Transverse colon (tissue), 4 donors: ENCODE data around the gene CLSTN2.

ENCODE experiments used
- POLR2A ChIP-seq: fragments of 450-650 bp; IDR thresholded peaks from one replicate; pipeline ENCODE4 v1.6.1; 2016; ENCODE audit warnings: antibody characterized with exemption, mild to moderate bottlenecking, moderate library complexity
- POLR2AphosphoS5 ChIP-seq, 3 donors: sonication (generic); formaldehyde crosslinking; IDR thresholded peaks; one replicate each; pipeline ENCODE4 v1.6.1; 2016; ENCODE audit warnings: antibody characterized with exemption in 3 of 3
- TF ChIP-seq, protein P1 (sequence below), 5 experiments: fragments of 200-600 bp in 3 of 5; fragments of 450-650 bp in 2 of 5; sonication (generic) in 3 of 5; IDR thresholded peaks; 1 replicate in 2 of 5; 2 replicates in 3 of 5; pipeline ENCODE4 v1.5.1; 2016 to 2017; ENCODE audit warnings: antibody characterized with exemption in 5 of 5, inconsistent platforms in 3 of 5, mild to moderate bottlenecking in 2 of 5, moderate library complexity in 1 of 5

GRCh38 chr3:140238646-140239314, 303.8 kb downstream of the CLSTN2 start:
- no peak for TF ChIP-seq POLR2AphosphoS5 (IDR thresholded peaks at IDR 0.05)
- TF ChIP-seq, protein P1, sequence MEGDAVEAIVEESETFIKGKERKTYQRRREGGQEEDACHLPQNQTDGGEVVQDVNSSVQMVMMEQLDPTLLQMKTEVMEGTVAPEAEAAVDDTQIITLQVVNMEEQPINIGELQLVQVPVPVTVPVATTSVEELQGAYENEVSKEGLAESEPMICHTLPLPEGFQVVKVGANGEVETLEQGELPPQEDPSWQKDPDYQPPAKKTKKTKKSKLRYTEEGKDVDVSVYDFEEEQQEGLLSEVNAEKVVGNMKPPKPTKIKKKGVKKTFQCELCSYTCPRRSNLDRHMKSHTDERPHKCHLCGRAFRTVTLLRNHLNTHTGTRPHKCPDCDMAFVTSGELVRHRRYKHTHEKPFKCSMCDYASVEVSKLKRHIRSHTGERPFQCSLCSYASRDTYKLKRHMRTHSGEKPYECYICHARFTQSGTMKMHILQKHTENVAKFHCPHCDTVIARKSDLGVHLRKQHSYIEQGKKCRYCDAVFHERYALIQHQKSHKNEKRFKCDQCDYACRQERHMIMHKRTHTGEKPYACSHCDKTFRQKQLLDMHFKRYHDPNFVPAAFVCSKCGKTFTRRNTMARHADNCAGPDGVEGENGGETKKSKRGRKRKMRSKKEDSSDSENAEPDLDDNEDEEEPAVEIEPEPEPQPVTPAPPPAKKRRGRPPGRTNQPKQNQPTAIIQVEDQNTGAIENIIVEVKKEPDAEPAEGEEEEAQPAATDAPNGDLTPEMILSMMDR (IDR thresholded peaks at IDR 0.05) = no peak
- TF ChIP-seq POLR2A = no peak
